ENCODE results near the gene PSD4.
A peak's percentile ranks its signal among the peaks of the same experiment; 100 is the strongest.

The PSD4 gene

GRCh38 chr2:113225263-113226259 is 51.8 kb downstream of the PSD4 start:
- DNase-seq = no peak

DNA sequence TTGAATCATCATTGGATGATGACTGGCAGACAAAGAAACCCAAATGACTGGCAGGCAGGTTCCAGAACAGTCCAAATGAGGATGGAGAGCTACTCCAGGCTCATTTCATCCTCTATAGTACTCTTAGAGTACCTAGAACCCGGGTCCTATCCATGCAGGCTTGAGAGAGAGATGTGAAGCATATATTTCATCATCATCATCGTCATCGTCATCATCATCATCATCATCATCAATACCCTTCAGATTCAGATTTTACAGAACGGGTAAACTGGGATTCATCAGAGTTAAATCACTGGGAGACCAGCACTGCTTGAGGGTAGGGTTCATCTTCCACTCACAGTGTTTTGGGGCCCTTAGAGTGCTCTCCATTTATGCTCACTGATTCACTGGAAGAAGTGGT is 52.7 kb downstream of the PSD4 start:
- no peak for DNase-seq

DNA sequence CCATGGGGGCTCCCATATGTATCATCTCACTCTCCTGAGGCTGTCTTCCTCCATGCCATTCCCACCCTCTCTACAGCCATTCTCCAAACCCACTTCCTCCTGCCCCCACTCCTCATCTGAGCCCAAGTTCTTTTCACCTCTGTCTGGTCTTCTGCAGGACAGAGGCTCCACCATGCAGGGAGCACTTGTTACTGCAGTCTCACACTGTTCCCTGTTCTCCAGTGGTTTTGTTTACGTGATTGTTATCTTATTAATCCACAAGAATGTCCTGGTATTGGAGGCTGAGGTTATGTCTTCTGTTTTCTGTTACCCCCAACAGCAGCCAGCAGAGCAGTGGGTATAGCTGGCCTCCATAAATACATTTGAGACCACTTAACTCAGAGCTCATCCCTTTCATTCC is 53.5 kb downstream of the PSD4 start:
- no peak for DNase-seq

- no peak for DNase-seq
Measured at GRCh38 chr2:113227698-113228097, 53.9 kb downstream of the PSD4 start.

DNA sequence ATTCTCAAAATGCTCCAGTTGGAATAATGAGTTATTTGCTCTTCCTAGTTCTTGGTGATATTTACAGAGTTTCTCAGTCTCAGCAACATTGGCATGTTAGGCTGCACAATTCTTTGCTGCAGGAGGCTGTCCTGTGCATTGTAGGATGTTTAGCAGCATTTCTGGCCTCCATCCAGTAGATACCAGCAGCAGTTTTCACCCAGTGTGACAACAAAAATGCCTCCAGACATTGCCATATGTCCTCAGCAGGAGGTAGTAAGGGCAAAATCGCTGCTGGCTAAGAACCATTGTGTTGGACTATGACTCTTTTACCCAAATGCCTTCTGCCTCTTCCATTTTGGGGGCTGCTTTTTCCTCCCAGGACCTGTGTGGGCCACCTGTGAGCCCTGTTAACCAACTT is 54.6 kb downstream of the PSD4 start:
- no peak for DNase-seq

DNA sequence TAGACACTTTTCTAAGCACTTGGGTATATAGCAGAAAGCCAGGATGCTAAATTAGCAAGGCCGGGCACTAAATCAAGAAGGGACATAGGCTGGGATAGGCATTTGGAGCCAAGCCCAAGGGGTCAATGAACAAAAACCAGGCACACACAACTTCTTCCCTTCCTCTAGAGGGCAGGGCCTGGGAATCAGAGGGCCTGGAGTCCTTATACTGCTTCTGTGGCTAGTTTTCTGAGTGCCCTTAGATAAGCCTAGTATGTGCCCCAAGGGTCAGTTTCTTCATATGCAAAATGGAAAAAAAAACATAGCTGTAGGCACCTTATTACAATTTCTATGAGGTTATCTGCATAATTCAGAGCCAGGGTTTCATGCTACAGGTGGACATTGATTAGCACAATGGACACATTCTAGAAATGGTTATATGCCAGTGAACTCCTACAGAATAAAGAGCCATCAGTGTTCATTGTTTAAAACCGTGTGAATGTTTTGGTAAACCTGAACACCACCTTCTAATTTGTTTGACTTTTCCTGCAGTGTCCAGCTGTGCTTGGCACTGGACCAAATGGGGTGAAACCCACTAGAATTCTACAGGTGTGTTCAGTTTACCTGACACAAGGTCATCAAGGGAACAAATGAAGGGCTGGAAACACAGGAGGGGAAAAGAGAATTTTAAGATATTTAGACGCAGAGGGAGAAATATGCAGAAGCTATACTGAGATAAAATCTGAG is 55.4 kb downstream of the PSD4 start:
- DNase-seq = no peak

DNA sequence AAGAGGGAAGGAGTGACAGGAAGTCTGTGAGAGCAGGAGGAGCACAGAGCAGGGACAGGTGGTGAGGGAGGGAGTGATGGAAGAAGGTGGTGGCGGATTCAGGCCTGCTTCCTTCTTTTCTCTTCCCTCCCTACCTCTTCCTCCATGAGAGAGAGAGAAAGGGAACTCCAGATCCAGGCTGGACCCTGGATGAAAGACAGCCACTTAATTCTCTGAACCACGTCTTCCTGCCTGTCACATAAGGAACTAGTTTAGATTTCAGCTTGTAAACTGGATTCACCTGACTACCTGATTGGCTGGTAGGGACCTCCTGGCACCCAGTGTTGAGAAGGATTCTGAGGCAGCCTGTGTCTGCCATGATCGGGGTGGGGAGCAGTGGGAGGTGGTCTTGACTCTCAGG is 56.0 kb downstream of the PSD4 start:
- no peak for DNase-seq

GRCh38 chr2:113230531-113230930 is 56.8 kb downstream of the PSD4 start:
- no peak for DNase-seq

DNA sequence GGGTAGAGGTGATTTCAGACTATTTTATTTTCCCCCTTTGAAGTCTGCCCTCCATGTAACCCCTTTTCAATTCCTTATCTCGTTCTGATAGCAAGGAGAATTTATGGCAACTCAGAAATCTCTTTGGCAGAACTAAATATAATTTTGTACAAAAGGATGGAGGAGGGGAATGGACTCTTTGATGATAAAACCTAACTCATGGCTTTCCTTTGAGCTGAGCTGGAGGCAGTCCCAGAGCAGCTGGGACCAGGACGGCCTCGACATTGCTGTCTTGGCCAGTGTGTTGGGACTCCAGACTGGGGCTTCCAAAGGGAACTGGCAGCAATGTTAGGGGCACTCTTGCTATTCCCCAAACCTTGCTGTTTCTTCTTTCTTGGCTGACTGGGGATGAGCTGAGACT is 57.3 kb downstream of the PSD4 start:
- DNase-seq = no peak

DNA sequence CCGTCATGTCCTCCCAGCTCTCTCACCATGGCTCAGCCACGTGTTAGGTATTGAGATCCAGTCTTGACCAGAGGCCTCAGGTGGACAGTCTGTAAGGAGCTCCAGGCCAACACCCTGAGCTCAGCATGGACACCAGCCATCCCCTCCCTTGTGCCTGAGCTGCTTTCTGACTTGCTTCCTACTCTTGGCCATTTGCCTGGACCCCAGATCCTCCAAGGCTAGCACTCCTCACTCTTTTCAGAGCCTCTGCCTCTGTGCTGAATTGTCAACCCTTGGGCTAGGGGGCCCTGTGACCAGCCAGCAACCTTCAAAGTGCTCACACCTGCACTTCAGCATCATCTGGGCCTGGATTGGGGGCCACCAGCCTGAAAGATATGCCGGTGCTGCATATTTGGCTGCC is 58.4 kb downstream of the PSD4 start:
- DNase-seq = no peak

GRCh38 chr2:113232740-113233139 is 59.0 kb downstream of the PSD4 start:
- no peak for DNase-seq

GRCh38 chr2:113233593-113234550 is 60.1 kb downstream of the PSD4 start:
- DNase-seq = no peak

DNA sequence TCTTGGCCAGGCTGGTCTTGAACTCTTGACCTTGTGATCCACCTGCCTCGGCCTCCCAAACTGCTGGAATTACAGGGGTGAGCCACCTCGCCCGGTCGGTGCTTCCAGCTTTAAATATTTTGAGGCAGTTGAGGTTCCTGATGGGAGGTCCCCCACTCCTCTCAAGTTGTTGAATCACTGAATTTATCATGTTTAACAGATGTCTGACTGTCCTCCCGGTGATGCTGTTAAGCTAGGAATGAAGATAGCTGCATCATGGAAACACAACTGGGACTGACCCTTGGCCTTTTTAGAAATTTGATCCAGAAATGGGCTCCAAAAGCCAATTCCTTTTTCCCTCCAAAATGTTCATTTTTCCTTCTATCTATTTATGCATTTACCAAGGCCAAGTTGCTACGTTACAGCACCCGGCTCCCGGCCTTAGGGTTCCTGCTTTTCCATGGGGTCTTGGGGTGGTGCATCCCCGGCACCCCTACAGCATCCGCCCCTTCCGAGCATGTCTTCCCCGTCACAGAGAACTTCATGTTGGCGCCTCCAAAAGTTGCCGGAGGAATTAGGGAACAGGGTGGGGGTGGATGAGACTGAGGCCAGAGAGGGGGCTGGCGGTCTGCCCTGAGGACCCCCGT is 61.1 kb downstream of the PSD4 start:
- DNase-seq = no peak

DNA sequence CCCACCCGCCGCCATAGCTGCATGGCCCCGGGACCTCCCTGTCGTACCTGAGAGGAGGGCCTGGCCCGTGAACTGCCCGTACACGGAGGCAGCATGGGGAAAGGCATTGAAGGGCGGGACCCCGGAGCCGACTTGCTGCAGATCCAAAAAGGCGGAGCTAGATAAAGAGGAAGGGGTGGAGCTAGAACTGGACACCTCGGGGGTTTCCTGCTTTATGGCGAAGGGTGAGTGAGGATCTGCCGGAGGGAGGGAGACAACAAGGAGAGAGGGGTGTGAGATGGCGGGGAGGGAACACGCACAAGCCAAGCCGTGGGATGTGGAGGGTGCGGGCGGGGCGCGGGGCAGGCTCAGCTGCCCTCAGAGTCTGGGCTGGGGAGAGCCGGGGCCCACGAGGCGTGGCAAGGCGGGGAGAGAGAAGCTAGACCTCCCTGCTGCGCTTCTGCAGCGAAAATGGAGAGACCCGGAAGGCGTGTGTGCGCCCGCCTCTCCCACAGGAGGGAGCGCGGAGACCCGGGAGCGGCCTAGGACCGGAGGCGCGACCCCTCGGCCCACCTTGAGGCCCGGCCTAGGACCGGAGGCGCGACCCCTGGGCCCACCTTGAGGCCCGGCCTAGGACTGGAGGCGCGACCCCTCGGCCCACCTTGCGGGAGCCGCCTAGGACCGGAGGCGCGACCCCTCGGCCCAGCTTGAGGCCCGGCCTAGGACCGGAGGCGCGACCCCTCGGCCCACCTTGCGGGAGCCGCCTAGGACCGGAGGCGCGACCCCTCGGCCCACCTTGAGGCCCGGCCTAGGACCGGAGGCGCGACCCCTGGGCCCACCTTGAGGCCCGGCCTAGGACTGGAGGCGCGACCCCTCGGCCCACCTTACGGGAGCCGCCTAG is 61.8 kb downstream of the PSD4 start:
- peak; percentile 54 for DNase-seq

- DNase-seq = no peak
Measured at GRCh38 chr2:113236367-113237159, 62.8 kb downstream of the PSD4 start.

- no peak for DNase-seq
Measured at GRCh38 chr2:113237604-113238160, 63.9 kb downstream of the PSD4 start.

GRCh38 chr2:113238871-113239839 is 65.4 kb downstream of the PSD4 start:
- DNase-seq = no peak

GRCh38 chr2:113240150-113240914 is 66.6 kb downstream of the PSD4 start:
- no peak for DNase-seq

Data from activated T-cell treated with anti-CD3 and anti-CD28 coated beads for 4 hours (primary cell).